Cerebellar cortex (tissue), 1 donor: ENCODE results near the gene VPS33A.
A peak's percentile ranks its signal among the peaks of the same experiment; 100 is the strongest.

Experiments
- DNase-seq: peaks from one replicate; pipeline ENCODE4 v3.0.0-alpha.2; 2015; ENCODE audit warnings: low spot score

VPS33A gene

DNA sequence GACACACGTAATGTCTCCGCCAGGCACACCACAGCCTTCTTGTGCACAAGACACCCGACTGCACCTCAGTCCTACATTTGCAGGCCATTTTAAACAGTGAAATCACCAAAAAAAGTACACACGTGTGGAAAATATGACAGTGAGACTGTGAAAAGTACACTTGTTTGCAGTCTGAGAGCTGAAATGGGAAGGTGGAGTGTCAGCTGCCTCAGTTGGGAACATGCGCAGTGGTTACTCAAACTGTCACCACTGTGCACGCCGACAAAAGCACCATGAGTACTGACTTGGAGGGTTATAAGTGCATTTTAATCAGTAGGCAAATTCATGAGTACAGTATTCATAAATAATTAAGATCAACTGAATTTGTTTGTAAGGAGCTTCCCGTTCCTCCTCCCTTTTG is 15.8 kb downstream of the VPS33A start:
- peak; percentile 67 for DNase-seq

DNA sequence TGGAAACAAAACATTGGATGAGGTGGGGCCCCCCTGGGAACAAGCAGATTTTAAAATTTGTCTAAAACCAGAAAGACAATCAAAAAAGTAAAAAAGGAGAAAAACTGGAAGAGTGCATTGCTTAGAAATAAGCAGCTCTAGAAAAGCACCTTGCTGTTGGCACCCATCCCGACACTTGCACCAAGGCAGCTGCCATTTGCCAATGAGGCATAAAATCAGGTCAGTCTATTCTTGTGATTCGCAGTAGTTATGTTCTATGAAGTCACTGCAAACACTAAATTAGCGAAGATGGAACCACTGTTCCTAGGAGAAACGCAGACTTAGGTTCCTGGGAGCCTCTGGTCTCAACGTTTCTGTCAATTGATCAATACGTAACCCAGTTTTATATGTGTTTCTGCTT is 16.2 kb downstream of the VPS33A start:
- DNase-seq, result peak; percentile 93

DNA sequence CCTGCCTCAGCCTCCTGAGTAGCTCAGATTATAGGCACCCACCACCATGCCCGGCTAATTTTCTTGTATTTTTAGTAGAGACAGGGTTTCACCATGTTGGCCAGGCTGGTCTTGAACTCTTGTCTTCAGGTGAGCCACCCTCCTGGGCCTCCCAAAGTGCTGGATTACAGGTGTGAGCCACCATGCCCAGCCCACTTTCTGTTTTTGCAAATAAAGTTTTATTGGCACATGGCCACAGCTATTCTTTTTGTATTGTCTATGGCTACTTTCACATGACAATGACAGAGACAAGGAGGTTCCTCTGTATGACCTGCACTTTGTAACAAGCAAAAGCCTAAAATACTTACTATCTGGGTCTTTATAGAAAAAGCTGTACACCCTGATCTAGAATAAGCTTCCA is 20.7 kb downstream of the VPS33A start:
- no peak for DNase-seq

DNA sequence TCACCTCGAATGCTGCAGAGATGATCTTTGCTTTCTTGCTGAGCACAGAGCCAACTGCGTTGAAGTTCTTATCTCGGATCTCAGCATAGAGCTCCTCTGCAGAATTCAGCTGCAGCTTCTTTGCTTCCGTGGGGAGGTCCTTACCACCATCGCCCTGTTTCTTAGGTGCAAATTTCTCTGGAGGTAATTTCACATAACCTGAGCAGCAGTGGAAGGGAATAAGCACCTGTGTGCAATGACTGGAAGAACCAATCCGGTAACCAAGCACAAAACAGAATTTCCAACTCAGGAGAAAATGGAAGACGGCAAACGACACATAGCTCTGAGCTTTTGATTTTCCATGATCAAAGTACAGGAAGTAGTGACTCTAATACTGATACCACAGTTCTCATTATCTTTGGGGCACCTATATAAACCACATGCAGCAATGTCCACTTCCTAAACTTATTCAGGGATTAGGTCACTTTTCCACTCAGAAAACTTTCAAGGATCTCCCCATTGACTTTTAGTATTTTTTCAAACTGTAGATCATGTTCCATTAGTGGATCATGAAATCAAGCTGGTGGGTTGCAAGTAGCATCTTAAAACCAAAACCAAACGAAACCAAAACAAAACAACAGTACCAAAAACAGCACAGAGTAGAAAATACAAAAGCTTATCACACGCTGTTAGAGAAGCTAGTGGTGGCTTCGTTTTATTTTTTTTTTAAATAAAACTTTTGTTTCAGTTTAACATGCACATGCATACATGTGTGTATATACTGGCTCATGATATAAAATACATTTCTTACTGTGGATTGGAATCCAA is 21.5 kb downstream of the VPS33A start:
- DNase-seq, result no peak

DNA sequence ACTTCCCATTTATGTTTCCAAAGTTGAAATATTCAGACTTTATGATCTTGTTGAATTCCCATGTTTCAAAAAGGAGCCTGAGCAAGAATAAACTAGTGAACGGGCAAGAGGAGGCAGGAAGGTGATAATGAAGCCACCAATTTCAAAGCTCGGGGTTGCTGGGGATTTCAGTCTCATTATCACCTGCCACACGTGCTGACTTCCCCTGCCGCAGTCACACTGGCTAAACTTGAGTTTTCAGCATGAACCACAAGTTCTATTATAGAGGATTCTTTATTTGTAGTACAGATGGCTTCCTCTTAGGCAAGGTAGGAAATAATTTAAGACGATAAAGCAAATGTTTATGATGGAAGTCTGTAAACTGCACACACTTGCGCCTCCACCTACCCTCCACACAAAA is 22.3 kb downstream of the VPS33A start:
- DNase-seq, result no peak

DNA sequence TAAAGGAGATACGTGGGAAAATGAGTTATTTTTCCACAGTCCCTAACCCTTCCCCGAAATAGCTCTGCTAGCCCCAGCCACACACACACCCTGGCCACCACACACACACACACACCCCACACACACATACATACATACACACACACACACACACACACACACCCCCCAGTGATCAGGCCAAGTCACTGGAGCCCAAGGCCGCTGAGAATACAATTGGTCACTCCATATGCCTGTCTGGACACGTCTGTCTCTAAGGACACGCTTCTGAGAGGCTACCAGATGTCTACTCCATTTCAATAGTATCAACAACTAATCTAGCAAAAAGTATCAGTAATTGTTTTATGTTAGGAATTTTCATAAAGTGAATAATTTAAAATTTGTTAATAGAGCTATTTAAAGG is 27.4 kb downstream of the VPS33A start:
- no peak for DNase-seq

DNA sequence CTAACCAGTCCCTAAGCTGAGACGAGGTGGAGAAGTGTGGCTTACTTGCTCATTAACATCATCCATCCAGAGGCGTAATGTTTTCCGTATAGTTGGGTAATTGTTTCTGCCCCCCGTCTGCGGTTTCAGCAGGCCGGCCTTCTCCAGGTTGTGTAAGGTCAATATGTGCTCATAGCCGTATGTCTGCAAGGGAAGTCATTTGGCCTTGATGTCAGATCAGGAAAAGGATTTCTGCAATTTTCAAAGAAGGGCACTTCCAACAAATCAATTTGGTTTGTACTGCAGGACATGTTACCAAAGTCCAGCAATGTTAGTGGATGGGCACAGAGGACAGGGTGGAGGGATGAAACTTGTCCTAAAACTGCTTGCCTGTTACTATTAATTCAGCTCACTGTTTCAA is 30.6 kb downstream of the VPS33A start:
- DNase-seq, result no peak

DNA sequence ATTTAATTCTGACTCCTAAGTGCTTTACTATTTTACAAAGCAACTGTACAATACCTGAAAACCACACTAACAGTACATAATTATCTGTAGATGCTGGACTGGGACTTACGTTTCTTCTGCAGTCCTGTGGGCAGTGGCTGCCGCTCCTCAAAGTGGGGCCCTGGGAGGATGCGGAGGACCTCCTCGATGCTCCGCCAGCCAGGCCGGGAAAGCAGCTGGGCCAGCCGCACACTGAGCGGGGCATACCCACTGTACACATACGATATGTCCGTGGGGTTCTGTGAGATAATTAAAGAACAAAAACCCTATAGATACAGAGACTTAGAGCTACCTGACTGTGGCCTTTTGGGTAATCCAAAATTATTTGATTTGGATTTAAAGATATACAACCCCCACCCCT is 33.6 kb downstream of the VPS33A start:
- DNase-seq, result no peak

DNA sequence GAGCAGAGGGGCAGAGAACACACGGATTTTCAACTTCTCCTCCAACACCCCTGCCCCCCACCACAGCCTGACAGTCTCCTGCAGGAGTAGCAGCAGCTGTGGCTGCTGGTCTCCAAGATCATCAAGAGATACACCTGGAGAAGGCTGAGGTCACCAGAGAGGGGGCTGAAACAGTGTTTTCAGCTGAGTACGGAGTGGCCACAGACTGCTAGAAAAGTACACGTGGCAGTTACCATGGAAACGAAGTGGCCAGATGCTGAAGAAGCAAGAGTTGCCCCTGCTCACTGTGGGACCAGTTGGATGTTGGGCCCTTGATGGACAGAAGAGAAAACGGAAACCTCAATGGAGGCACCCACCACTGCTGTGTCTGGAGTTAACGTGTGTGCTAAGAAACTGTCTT is 35.5 kb downstream of the VPS33A start:
- no peak for DNase-seq

DNA sequence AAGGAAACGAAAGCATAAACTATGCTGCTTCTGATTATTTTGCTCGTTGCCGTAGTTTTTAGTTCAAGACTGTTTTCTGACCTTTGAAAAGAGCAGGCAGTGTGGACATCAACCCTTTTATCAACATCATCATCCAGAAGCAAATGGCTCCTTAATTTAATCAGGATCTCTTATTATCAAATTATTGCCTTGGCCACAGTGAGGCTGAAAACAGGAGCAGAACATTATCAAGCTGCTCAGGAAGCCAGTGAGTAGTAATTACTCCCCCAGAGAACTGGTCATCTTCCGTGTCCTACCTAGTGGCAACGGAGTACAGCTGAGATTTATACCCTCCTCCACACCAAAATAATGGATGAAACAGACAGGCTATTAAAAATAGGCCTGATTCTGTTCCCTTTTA is 38.2 kb downstream of the VPS33A start:
- no peak for DNase-seq

DNA sequence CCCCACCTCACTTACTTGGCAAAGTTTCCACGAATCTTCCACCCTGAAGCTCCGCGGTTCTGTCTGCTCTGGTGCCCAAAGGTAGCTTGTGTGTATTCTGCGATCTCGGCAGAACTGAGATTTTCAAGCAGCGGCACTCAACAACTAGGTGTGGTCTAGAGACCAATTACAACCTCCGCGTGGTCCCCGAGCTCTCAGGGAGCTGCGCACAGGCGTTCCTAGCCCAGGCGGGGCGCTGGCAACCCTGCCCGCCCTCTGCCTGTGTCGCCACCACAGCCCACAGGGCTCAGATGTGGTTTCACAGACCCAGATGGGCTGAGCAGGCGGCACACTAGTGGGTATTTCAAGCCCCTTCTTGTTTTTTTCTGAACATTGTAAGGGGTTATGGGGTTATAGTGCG is 39.0 kb downstream of the VPS33A start:
- no peak for DNase-seq

DNA sequence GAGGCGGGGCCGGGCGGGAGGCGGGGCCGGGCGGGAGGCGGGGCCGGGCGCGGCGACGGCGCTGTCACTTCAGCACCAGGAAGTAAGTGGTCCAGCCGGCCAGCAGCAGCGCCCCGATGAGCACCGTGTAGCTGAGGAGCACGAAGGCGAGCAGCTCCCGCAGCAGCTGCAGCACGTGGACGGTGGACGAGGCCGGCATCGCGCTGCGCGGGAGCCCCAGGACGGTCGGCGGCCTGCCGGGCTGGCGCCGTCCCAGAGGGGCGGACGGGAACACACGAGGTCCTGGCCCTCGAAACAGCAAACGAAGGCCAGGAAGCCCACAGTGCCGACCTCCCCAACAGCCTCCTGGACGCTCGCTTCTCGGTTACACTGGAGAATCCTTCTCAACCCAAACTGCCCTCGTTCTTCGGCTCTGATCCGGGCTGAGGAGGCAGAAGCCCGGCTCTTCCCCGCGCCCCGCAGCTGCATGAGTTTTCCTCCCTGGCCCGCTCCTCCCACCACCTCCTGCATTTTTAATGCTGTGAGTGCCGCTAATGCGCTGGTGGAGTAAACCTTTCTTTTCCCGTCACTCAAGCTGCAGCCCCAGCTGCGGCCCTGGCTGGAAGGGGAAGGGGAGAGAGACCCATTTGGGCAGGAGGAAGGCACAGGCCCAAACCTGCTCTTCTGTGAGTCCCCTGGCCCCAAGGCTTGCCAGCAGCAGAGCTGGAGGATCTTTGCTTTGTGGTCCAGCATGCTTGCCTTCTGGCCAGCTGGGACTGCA is 39.7 kb downstream of the VPS33A start:
- DNase-seq, result no peak

DNA sequence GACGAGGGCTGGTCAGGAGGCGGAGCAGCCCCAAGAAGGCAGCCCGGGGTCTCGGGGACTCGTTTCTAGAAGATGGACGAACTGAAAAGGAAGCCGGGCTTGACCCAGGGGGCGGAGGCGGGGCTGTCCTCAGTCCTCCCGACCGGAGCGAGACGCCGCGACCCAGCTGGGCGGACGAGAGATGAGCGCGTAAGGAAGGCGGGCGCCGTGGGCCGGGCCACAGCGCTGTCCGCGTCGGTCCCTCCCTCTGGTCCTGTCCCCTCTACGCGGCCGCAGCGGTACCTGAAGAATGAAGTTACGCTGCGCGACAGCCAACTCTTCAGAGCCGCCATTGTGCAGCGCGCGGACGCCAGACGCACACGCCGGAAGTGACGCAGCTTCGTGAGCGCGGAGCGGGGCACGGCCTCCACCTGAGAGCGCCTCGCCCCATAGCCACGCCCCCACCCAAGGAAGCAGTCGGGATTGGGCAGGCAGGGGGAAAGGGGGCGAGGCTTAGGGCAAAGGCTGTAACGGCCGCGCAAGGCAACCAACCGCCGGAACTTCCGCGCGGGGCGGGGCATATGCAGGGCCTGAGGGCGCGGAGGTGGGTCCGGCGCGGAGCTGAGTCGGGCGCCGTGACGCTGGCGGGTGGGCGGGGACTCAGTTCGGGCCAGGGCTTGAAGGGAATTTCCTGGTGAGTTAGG is 40.5 kb downstream of the VPS33A start, which contains the start of gene DIABLO:
Gene DIABLO, minus strand, starts transcription at position 370 of the 683 bp plus-strand sequence. Its CDS starts 38 bp downstream, at position 332.
- DNase-seq, result peak; percentile 99

DNA sequence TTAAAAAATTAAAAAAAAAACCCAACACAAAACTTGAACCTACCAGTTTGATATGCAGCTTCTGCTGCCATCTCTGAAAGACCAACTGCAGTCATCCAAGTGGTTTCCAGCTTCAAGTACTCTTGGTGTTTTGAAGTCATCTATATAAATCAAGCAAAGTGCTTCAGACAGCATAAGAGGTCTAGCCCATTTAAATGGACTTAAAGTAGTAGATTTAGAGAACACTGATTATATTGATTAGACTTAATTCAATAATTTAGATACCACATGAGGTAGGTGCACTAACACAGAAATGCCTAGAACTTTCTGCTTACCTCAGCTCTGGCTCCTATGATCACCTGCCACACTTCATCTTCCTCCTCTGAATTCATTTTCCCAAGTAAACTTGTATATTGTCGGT is 49.8 kb downstream of the VPS33A start:
- DNase-seq, result no peak

DNA sequence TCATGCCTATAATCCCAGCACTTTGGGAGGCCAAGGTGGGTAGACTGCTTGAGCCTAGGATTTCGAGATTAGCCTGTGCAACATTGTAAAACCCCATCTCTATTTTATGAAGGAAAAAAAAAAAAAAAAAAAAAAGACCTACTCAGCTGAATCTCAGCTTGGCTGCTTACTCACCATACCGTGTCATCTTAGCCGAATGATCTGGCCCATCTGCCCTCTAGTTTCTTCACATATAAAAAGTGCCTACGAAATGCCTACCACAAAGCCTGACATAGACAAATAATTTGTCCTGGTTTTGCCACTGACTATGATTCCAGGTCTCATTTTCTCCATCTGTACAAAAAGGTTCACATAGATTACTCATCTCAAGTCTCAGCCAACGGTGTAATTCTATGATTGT is 50.5 kb downstream of the VPS33A start:
- no peak for DNase-seq

DNA sequence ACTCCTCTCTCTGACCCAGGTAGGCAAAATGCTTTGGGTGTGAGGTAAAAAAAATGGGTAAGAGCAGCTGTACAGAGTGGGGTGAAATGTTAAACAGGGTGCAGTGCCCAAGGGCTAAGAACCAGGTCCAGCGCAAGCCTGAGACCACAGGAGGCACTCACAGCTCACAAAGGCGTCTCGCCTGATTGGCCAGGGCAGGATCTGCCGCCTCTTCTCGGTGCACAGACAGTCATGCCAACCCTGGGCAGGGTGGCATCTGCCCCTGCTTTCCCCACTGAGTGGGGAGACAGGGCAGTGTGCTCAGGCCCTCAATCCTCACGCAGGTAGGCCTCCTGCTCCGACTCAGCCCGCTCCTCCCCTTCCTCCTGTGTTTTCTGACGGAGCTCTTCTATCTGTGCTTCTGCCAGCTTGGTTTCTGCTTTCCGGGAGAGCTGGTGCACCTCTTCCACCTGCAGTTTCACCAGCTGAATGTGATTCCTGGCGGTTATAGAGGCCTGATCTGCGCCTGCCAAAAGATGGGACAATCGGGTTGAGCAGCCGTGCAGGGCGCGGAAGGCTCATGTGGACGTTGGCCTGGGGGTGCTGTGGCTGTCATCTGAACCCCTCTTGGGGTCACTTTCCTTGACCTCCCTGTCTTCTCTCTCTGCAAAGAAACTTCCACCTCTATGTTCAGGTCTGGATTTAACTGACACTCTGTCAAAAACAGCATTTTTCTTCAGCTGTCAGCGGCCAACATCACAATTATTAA is 58.0 kb downstream of the VPS33A start:
- peak; percentile 52 for DNase-seq

DNA sequence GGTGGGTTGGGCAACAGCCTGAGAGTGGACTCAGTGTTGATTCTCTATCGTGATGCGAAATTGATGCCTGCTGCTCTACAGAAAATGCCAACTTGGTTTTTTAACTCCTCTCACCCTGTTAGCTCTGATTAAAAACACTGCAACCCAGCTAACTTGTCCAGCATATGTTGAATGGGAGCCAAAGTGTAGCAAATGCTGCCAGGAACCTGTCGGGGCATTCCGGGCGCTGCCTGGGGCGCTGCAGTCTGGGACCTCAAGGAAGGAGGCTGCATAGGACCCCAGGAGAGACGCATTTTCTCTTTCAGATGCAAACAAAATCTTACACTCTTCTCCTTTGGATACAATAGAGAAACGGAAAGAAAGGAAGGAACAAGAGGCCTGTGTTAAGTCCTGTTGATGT is 58.9 kb downstream of the VPS33A start:
- DNase-seq, result peak; percentile 33

DNA sequence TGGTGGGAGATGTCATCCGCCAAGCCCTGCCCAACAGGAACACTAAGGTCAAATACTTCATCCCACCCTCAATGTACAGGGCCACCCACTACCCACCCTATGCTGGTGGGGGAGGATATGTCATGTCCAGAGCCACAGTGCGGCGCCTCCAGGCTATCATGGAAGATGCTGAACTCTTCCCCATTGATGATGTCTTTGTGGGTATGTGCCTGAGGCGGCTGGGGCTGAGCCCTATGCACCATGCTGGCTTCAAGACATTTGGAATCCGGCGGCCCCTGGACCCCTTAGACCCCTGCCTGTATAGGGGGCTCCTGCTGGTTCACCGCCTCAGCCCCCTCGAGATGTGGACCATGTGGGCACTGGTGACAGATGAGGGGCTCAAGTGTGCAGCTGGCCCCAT is 59.3 kb downstream of the VPS33A start:
- no peak for DNase-seq

DNA sequence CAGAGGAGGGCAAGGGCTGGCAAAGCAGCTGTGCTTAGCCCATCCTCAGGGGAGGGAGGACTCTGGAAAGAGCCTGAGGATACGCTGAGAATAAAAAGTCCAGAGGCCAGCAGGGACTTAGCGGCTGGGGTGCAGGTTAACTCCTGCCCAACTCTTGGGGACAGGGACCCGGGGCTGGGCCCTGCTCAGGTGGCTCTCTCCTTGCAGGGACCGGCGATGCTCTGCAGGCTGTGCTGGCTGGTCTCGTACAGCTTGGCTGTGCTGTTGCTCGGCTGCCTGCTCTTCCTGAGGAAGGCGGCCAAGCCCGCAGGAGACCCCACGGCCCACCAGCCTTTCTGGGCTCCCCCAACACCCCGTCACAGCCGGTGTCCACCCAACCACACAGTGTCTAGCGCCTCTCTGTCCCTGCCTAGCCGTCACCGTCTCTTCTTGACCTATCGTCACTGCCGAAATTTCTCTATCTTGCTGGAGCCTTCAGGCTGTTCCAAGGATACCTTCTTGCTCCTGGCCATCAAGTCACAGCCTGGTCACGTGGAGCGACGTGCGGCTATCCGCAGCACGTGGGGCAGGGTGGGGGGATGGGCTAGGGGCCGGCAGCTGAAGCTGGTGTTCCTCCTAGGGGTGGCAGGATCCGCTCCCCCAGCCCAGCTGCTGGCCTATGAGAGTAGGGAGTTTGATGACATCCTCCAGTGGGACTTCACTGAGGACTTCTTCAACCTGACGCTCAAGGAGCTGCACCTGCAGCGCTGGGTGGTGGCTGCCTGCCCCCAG is 60.0 kb downstream of the VPS33A start:
- DNase-seq, result peak; percentile 35

DNA sequence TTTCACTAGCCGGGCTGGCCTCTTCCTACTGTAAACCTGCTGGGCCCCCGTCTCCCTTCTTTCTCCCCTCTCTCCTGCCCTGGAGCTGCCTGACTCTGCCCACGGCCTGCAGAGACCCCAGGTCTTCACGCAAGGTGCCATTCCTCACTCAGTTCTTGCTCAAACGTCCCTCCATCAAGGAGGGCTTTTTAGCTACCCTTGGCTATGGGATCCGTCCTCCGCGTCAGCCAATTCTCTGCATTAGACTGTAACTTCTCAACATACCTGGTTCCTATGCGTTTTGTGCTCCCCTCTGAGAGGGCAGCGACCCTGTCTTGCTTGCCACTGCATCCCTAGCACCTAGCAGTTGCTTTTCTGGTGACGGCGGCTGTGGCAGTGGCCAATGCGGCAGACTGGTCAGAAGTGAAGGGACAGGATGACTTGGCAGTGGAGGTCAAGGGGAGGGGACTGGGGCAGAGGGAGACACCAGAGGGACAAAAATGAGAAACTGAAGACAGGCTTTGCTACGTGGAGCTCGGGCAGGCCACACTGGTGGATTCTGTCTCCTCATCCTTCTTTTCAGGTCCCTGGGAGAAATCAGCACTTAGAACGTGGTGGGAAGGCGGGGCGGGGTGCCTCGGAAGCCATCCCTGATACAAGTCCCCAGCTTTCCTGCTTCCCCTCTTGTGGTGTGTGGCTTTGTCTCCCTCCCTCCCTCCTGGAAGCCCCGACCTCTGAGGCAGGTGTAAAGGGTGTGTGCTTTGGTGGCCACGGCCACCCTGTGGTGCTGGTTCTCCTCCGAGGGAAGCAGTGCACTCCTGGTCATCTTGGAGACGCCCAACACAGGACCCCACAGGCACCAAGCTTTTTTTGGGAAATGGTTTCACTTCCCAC is 61.0 kb downstream of the VPS33A start:
- DNase-seq, result peak; percentile 50
